Peyer's patch (tissue), 4 donors: ENCODE measurements around the gene HOXA11.

ENCODE experiments used
- CTCF ChIP-seq, 6 experiments: fragments of 450-650 bp in 4 of 6; fragments of 200-600 bp in 2 of 6; sonication (generic) in 1 of 6; IDR thresholded peaks; one replicate each; pipeline ENCODE4 v1.5.1; 2017 to 2019; ENCODE audit warnings: antibody characterized with exemption in 6 of 6, mild to moderate bottlenecking in 3 of 6, moderate library complexity in 1 of 6
- POLR2A ChIP-seq, 2 donors: fragments of 450-650 bp; IDR thresholded peaks; one replicate each; pipeline ENCODE4 v1.5.1; 2017; ENCODE audit warnings: antibody characterized with exemption in 2 of 2, mild to moderate bottlenecking in 2 of 2, moderate library complexity in 2 of 2

DNA sequence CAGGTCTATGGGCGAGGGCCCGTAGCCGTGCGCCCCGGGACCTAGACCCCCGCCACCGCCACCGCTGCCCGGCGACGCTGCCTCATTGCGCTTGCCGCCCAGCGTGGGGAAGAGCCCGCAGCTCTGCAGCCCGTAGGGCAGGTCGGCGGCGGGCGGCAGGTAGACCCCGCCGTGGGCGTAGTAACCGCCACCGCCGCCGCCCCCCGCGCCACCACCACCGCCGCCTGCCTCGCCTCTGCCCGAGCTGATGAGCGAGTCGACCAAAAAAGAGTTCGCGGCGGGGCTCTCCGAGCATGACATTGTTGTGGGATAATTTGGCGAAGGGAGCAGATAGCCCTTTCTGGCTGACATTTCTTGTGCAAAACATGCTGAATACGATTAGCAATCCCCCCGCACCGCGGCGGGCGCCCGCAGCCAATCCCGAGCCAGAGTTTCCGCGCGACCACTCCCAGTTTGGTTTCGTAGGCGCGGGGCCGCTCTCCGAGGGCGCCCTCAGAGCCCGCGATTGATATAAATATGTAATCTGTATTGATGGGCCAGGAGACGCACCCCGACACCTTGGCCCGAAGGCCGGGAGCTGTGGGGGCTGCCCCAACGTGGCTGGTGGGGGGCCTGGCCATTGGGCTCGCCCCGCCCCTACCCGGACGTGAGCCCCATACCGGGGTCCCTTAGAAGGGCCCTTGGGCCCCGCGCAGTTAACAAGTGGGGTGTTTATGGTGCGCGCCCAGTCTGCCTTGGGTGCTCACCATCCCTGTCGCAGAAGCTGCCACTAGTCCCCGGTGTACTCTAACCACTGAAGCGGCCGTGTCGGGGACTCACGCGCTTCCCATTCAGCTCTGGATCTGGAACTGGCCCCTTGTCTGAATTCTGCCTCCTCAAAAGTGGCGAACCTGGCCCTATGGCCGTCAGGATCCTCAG lies 10.8 kb downstream of the HOXA11 start, which contains the start of gene HOXA10:
- no peak for TF ChIP-seq CTCF (IDR thresholded peaks at IDR 0.05)
- TF ChIP-seq POLR2A (IDR thresholded peaks at IDR 0.05) = peak; percentile 51 to 68
